VCaP (cell line): Measurements from ENCODE around the gene WDR12.
"Not testable (repeated sequence)": the region's sequence is repeated elsewhere in the genome, so short reads cannot be mapped to it uniquely, and the experiment has no call there.

Source experiments
- H3K27ac ChIP-seq: fragments of 450-650 bp; 2 replicates; pipeline ENCODE4 v1.5.1; 2017
- TF ChIP-seq, protein P1 (sequence below): fragments of 450-650 bp; conservative IDR thresholded peaks from 2 replicates; pipeline ENCODE4 v1.5.1; 2017; ENCODE audit warnings: mild to moderate bottlenecking, moderate library complexity

Gene WDR12

GRCh38 chr2:202911512-202912341 lies at the start of gene WDR12, which contains the start of gene CARF:
WDR12 (minus strand) TSS chr2:202911673; CDS start chr2:202911476, 197 bp downstream.
CARF (plus strand) TSS chr2:202912275; CDS start chr2:202941903, 29,628 bp downstream.
- TF ChIP-seq, protein P1, sequence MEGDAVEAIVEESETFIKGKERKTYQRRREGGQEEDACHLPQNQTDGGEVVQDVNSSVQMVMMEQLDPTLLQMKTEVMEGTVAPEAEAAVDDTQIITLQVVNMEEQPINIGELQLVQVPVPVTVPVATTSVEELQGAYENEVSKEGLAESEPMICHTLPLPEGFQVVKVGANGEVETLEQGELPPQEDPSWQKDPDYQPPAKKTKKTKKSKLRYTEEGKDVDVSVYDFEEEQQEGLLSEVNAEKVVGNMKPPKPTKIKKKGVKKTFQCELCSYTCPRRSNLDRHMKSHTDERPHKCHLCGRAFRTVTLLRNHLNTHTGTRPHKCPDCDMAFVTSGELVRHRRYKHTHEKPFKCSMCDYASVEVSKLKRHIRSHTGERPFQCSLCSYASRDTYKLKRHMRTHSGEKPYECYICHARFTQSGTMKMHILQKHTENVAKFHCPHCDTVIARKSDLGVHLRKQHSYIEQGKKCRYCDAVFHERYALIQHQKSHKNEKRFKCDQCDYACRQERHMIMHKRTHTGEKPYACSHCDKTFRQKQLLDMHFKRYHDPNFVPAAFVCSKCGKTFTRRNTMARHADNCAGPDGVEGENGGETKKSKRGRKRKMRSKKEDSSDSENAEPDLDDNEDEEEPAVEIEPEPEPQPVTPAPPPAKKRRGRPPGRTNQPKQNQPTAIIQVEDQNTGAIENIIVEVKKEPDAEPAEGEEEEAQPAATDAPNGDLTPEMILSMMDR, result no peak
- peak within 1 kb of the TSS; percentile 90 for H3K27ac ChIP-seq

GRCh38 chr2:202960524-202960923 lies 49.1 kb upstream of the WDR12 start:
- TF ChIP-seq, protein P1, result no peak
- no peak overlapping the region for H3K27ac ChIP-seq

DNA sequence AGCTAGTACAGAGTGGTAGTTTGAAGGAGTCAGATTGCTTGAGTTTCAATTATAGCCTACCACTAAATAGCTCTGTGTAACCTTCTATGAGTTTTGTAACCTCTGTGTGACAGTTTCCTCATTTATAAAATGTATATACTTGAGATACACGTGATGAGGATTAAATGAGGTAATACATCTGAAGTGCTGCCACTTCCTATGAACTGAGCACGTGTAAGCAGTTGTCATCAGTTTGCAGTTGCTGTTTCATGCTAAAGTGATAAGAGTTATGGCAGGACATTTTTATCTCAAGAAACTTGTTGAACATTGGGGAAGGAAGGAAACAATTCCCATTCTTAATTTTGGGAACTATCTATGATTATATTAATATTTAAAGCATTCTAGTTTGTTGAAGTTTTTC lies 39.1 kb upstream of the WDR12 start:
- TF ChIP-seq, protein P1, result no peak
- no peak overlapping the region for H3K27ac ChIP-seq

- not testable (repeated sequence) for H3K27ac ChIP-seq
Observed at GRCh38 chr2:202949333-202949732, 37.9 kb upstream of the WDR12 start.

GRCh38 chr2:202945497-202945896 lies 34.0 kb upstream of the WDR12 start:
- TF ChIP-seq, protein P1, result no peak
- no peak overlapping the region for H3K27ac ChIP-seq

GRCh38 chr2:202944816-202945215 lies 33.3 kb upstream of the WDR12 start:
- TF ChIP-seq, protein P1, result no peak
- H3K27ac ChIP-seq, result no peak overlapping the region

GRCh38 chr2:202944408-202944807 lies 32.9 kb upstream of the WDR12 start:
- H3K27ac ChIP-seq, result no peak overlapping the region
- TF ChIP-seq, protein P1, result no peak

DNA sequence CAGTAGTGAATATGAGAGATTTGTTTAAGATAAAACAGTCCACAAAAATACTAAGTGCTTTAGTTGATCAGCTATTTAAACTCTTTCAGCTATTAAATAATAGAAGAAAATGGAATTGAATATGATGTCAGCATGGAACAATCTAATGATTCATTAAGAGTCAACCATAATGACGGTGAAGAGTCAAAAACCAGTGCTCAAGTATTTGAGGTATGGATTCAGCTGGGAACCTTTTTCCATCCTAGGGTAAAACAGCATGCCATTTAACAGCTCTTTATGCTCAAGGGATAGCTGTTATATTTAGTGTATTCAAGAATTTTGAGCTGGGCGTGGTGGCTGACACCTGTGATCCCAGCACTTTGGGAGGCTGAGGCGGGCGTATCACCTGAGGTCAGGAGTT lies 30.3 kb upstream of the WDR12 start:
- no peak overlapping the region for H3K27ac ChIP-seq
- TF ChIP-seq, protein P1, result no peak
